ENCODE data around the gene RNASEH2B.

DNA sequence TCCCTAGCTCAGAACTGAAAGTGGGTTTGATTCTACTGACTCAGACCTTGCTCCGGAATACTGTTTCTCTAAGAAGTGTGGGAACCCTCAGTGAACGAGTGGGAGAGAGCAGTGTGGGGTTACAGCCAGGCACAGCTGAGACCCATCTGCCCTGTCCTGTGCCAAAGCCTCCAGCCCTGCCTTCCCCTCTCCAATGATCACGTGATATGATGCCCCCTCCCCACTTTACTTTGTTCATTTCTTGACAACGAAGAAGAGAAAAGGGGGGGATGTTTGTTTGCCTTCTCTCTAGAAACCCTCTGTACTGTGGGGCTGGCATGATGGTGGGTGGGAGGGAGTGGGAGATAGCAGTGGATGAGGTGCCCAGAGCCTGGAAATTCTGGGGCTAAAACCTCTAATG is 96.0 kb downstream of the RNASEH2B start:
- TF ChIP-seq EZH2 (IDR thresholded peaks at IDR 0.05) (no peak), CTCF (IDR thresholded peaks at IDR 0.05) (no peak)
